ENCODE data around the gene IDH2.

- no peak for TF ChIP-seq CTCF (IDR thresholded peaks at IDR 0.05)
- TF ChIP-seq EP300 (IDR thresholded peaks at IDR 0.05): no peak
- TF ChIP-seq POLR2A (IDR thresholded peaks at IDR 0.05): no peak
These were observed 919 bp downstream of the IDH2 start for GRCh38 chr15:90101130-90101968.

All from tibial nerve (tissue), 4 donors.